DND-41 (cell line): Measurements from ENCODE around the gene AHCYL2.

Experiments
- ATAC-seq: fragments of 200-7000 bp; cut with Tn5 transposase; 3 replicates; pipeline ENCODE4 v1.9.1; 2021; ENCODE audit warnings: low read depth; ENCODE audit not compliant: insufficient read depth
- DNase-seq: peaks from one replicate; pipeline ENCODE4 v3.0.0-alpha.2; 2020
- H2AFZ ChIP-seq: 2 replicates; pipeline ENCODE4 v1.6.0; 2012; ENCODE audit warnings: low read depth, low read length
- H3K27ac ChIP-seq: 2 replicates; pipeline ENCODE4 v1.5.1; 2012; ENCODE audit warnings: low read length, inconsistent platforms
- H3K27me3 ChIP-seq: fragments of 200-600 bp; sonication (generic); 2 replicates; pipeline ENCODE4 v1.6.0; 2012; ENCODE audit warnings: low read length, mild to moderate bottlenecking, inconsistent platforms; ENCODE audit not compliant: insufficient read depth, poor library complexity
- H3K36me3 ChIP-seq: 2 replicates; pipeline ENCODE4 v1.5.1; 2012; ENCODE audit warnings: low read length, inconsistent platforms; ENCODE audit not compliant: insufficient read depth
- H3K4me1 ChIP-seq: 2 replicates; pipeline ENCODE4 v1.5.1; 2012; ENCODE audit warnings: mild to moderate bottlenecking, low read length; ENCODE audit not compliant: insufficient read depth
- H3K4me2 ChIP-seq: 2 replicates; pipeline ENCODE4 v1.6.0; 2012; ENCODE audit warnings: mild to moderate bottlenecking, moderate library complexity, low read length, inconsistent platforms; ENCODE audit not compliant: insufficient read depth
- H3K4me3 ChIP-seq, 2 experiments: fragments of 200-600 bp in 1 of 2; shearing (Covaris generic) in 1 of 2; 2 replicates each; pipeline ENCODE4 v1.5.1; 2012 to 2016; ENCODE audit warnings: inconsistent platforms in 2 of 2, low read length in 2 of 2, mild to moderate bottlenecking in 2 of 2, low read depth in 1 of 2, moderate library complexity in 1 of 2
- H3K79me2 ChIP-seq: 2 replicates; pipeline ENCODE4 v1.6.0; 2012; ENCODE audit warnings: low read length, inconsistent platforms; ENCODE audit not compliant: insufficient read depth
- H3K9ac ChIP-seq: 2 replicates; pipeline ENCODE4 v1.6.0; 2012; ENCODE audit warnings: low read depth, mild to moderate bottlenecking, inconsistent platforms, low read length, moderate library complexity
- H3K9me3 ChIP-seq: 2 replicates; pipeline ENCODE4 v1.5.1; 2012; ENCODE audit warnings: low read length, moderate library complexity, mild to moderate bottlenecking, inconsistent platforms; ENCODE audit not compliant: insufficient read depth, severe bottlenecking
- H4K20me1 ChIP-seq: 2 replicates; pipeline ENCODE4 v1.6.0; 2012; ENCODE audit warnings: low read length; ENCODE audit not compliant: insufficient read depth
- CTCF ChIP-seq: IDR thresholded peaks from 2 replicates; pipeline ENCODE4 v1.5.1; 2012; ENCODE audit warnings: borderline replicate concordance, low read length, moderate library complexity, mild to moderate bottlenecking; ENCODE audit not compliant: poor library complexity, severe bottlenecking; ENCODE audit errors: extremely low read depth
- EZH2 ChIP-seq: IDR thresholded peaks from 3 replicates; pipeline ENCODE4 v1.6.1; 2012; ENCODE audit warnings: borderline replicate concordance, low read depth, mild to moderate bottlenecking, moderate library complexity, low read length, inconsistent platforms; ENCODE audit not compliant: severe bottlenecking

AHCYL2 gene

DNA sequence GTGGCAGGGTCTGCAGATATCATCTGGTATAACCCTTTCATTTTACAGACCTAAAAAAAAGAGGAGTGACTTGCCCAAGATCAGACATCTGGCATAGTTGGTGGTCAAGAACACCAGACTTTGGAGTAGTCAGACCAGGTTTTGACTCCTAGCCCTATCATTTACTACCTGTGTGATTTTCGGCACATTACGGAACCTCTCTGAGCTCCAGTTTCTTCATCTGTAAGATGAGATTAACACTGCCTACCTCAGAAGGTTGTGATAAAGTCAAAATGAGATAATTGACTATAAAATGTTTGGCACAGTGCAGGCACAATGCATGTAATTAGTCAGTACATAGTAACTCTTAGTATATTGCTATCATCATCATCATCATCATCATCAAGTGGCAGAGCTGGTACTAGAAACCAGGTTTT lies 210.6 kb downstream of the AHCYL2 start:
- no peaks in the 10 kb centered on the region for H3K79me2 ChIP-seq
- no peak overlapping the region for H3K27ac ChIP-seq
- H3K4me3 ChIP-seq, result peak overlapping the region in 1 of 2 experiments; percentile 92; a peak in 2 of 4 replicates
- peaks cover 21% of the 10 kb centered on the region for H3K4me1 ChIP-seq
- DNase-seq, result no peak
- H3K27me3 ChIP-seq, result peaks cover 12% of the 10 kb centered on the region
- no peaks in the 10 kb centered on the region for H3K9me3 ChIP-seq
- H3K4me2 ChIP-seq, result peak overlapping the region; percentile 100
- H2AFZ ChIP-seq, result no peak overlapping the region
- H3K9ac ChIP-seq, result no peak overlapping the region; the same call in 1 of the 2 replicates
- no peaks in the 10 kb centered on the region for H3K36me3 ChIP-seq
- TF ChIP-seq EZH2 (no peak), CTCF (no peak)
- H4K20me1 ChIP-seq, result no peaks in the 10 kb centered on the region
- ATAC-seq, result no peak

- Histone ChIP-seq H3K9ac (no peak overlapping the region), H3K4me1 (peaks cover 21% of the 10 kb centered on the region), H2AFZ (no peak overlapping the region), H3K27me3 (peaks cover 12% of the 10 kb centered on the region), H3K27ac (no peak overlapping the region), H3K4me2 (no peak overlapping the region), H3K4me3 (no peak overlapping the region), H3K36me3 (no peaks in the 10 kb centered on the region), H3K79me2 (no peaks in the 10 kb centered on the region), H3K9me3 (no peaks in the 10 kb centered on the region), H4K20me1 (no peaks in the 10 kb centered on the region)
- TF ChIP-seq CTCF (no peak), EZH2 (no peak)
- DNase-seq (no peak), ATAC-seq (no peak)
Observed at GRCh38 chr7:129436335-129436923, 211.6 kb downstream of the AHCYL2 start.

DNA sequence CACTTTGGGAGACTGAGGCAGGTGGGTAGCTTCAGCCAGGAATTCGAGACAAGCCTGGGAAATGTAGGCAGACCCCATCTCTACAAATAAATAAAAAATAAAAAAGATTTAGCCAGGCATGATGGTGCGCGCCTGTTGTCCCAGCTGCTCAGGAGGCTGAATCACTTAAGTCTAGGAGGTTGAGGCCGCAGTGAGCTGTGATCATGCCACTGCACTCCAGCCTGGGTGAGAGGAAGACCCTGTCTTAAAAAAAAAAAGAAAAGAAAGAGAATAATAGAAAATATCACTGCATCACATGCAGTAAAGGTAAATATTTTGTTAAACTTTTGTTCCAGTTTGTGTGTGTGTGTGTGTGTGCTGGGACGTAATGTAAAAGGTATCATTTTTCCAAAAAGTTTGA lies 212.4 kb downstream of the AHCYL2 start:
- no peak for TF ChIP-seq CTCF
- TF ChIP-seq EZH2, result no peak
- ATAC-seq, result no peak
- Histone ChIP-seq H3K9ac (no peak overlapping the region), H4K20me1 (no peaks in the 10 kb centered on the region), H2AFZ (no peak overlapping the region), H3K9me3 (no peaks in the 10 kb centered on the region), H3K27me3 (peaks cover 12% of the 10 kb centered on the region), H3K79me2 (no peaks in the 10 kb centered on the region), H3K27ac (no peak overlapping the region), H3K4me1 (peaks cover 21% of the 10 kb centered on the region), H3K4me3 (no peak overlapping the region), H3K4me2 (no peak overlapping the region), H3K36me3 (no peaks in the 10 kb centered on the region)
- DNase-seq, result no peak
